Retinal pigment epithelial cell (primary cell): Measurements from ENCODE around the gene NCOA6.

Source experiments
- DNase-seq: peaks from one replicate; pipeline ENCODE4 v3.0.0-alpha.2; 2010; ENCODE audit warnings: low read depth
- H3K4me3 ChIP-seq: 2 replicates; pipeline ENCODE4 v1.5.1; 2011; ENCODE audit warnings: mild to moderate bottlenecking, low read length, control low read depth, moderate library complexity
- CTCF ChIP-seq: conservative IDR thresholded peaks from 2 replicates; pipeline ENCODE4 v1.5.1; 2011; ENCODE audit warnings: low read depth, low read length, control low read depth, inconsistent platforms

Gene NCOA6

GRCh38 chr20:34774886-34775285 lies 50.6 kb downstream of the NCOA6 start:
- no peak for TF ChIP-seq CTCF
- no peak for DNase-seq
- H3K4me3 ChIP-seq: no peak overlapping the region

- no peak overlapping the region for H3K4me3 ChIP-seq
- TF ChIP-seq CTCF: no peak
- no peak for DNase-seq
Observed at GRCh38 chr20:34774449-34774848, 51.0 kb downstream of the NCOA6 start.

GRCh38 chr20:34773726-34774125 lies 51.7 kb downstream of the NCOA6 start:
- no peak for TF ChIP-seq CTCF
- no peak for DNase-seq
- no peak overlapping the region for H3K4me3 ChIP-seq

GRCh38 chr20:34772437-34772836 lies 53.0 kb downstream of the NCOA6 start:
- no peak for TF ChIP-seq CTCF
- H3K4me3 ChIP-seq: no peak overlapping the region
- DNase-seq: no peak

GRCh38 chr20:34771680-34772081 lies 53.8 kb downstream of the NCOA6 start:
- DNase-seq: no peak

GRCh38 chr20:34768096-34768495 lies 57.4 kb downstream of the NCOA6 start:
- no peak for TF ChIP-seq CTCF
- H3K4me3 ChIP-seq: no peak overlapping the region
- DNase-seq: no peak

More at GRCh38 chr20:34771680-34772081, 53.8 kb downstream of the NCOA6 start:
- TF ChIP-seq CTCF: no peak
- no peak overlapping the region for H3K4me3 ChIP-seq

GRCh38 chr20:34762031-34762555 lies 63.4 kb downstream of the NCOA6 start:
- no peak for DNase-seq
- H3K4me3 ChIP-seq: no peak overlapping the region
- no peak for TF ChIP-seq CTCF
